Measurements from ENCODE around the gene CDCA4.

Gene CDCA4

DNA sequence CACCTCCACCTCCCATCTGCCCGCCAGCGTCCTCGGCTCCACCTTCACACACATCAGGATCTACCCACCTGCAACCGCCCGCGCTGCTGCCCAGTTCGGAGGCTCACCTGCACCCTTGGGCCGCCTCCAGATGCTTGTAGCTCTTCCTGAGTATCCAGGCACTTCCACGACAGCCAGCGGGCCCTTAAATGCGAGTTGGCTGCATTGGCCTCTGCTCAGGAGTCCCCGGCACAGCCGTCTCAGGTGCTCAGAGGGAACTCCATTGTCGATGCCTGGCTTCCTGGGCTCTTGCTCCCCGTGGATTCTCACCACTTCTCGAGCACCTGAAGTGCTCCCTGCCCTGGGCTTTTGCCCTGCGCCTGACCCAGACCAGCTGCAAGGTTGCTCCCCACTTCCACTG is 21.9 kb upstream of the CDCA4 start:
- TF ChIP-seq SIN3A (IDR thresholded peaks at IDR 0.05; ENCODE audit: borderline replicate concordance, insufficient read depth, low read length) (no peak), FOXP2 (optimal IDR thresholded peaks at IDR 0.05; ENCODE audit: borderline replicate concordance, extremely low read depth, extremely low read length, insufficient read depth) (no peak), TAF1 (IDR thresholded peaks at IDR 0.05; ENCODE audit: borderline replicate concordance, insufficient read depth, low read length) (no peak), POLR2AphosphoS5 (IDR thresholded peaks at IDR 0.05; ENCODE audit: low read depth, low read length) (no peak)
- TF ChIP-seq, protein P1, sequence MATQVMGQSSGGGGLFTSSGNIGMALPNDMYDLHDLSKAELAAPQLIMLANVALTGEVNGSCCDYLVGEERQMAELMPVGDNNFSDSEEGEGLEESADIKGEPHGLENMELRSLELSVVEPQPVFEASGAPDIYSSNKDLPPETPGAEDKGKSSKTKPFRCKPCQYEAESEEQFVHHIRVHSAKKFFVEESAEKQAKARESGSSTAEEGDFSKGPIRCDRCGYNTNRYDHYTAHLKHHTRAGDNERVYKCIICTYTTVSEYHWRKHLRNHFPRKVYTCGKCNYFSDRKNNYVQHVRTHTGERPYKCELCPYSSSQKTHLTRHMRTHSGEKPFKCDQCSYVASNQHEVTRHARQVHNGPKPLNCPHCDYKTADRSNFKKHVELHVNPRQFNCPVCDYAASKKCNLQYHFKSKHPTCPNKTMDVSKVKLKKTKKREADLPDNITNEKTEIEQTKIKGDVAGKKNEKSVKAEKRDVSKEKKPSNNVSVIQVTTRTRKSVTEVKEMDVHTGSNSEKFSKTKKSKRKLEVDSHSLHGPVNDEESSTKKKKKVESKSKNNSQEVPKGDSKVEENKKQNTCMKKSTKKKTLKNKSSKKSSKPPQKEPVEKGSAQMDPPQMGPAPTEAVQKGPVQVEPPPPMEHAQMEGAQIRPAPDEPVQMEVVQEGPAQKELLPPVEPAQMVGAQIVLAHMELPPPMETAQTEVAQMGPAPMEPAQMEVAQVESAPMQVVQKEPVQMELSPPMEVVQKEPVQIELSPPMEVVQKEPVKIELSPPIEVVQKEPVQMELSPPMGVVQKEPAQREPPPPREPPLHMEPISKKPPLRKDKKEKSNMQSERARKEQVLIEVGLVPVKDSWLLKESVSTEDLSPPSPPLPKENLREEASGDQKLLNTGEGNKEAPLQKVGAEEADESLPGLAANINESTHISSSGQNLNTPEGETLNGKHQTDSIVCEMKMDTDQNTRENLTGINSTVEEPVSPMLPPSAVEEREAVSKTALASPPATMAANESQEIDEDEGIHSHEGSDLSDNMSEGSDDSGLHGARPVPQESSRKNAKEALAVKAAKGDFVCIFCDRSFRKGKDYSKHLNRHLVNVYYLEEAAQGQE (IDR thresholded peaks at IDR 0.05; ENCODE audit: insufficient read depth in 1 of 2, low read depth in 2 of 2, low read length in 2 of 2), result no peak

DNA sequence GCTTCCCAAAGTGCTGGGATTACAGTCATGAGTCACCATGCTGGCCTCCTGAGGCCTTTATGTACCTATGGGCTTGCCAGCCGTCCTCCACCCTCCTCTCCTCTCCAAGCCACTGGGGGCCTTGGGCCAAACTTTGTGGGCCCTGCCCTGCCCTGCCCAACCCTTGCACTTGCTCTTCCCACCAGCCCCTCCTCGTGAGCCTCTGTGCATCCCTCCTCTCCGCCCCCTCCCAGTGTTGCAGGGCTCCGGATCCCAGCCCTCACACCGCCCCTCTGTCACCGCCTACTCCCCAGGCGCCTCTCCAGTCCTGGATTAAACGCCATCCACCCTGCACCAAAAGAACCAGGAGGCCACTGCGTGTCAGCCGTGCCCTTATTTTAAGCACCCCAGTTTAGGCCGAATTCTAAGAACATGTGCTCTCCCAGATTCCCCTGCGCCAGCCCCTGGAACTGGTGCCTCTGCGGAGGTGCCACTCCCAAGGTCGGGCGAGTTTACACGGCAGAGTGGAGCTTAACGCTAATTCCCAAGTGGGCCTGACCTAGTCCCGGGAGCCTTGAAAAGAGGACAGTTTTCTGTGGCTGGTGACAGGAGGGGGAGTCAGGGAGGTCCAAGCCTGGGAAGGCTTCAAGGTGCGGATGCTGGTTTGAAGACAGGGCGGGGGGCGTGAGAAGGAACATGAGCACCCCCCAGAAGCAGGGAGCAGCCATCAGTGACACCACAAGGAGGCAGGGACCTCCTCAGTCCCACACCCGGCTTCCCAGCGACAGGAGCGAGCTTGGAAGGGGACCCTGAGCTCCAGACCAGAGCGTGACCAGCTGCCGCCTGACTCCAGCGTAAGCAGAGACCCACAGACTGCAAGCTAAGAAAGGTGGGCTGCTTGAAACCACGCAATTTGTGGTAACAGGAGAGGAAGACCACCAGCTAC is 21.2 kb upstream of the CDCA4 start:
- TF ChIP-seq SIN3A (IDR thresholded peaks at IDR 0.05; ENCODE audit: borderline replicate concordance, insufficient read depth, low read length) (no peak), FOXP2 (optimal IDR thresholded peaks at IDR 0.05; ENCODE audit: borderline replicate concordance, extremely low read depth, extremely low read length, insufficient read depth) (no peak), POLR2AphosphoS5 (IDR thresholded peaks at IDR 0.05; ENCODE audit: low read depth, low read length) (no peak), TAF1 (IDR thresholded peaks at IDR 0.05; ENCODE audit: borderline replicate concordance, insufficient read depth, low read length) (no peak)
- TF ChIP-seq, protein P1 (IDR thresholded peaks at IDR 0.05; ENCODE audit: insufficient read depth in 1 of 2, low read depth in 2 of 2, low read length in 2 of 2), result no peak

DNA sequence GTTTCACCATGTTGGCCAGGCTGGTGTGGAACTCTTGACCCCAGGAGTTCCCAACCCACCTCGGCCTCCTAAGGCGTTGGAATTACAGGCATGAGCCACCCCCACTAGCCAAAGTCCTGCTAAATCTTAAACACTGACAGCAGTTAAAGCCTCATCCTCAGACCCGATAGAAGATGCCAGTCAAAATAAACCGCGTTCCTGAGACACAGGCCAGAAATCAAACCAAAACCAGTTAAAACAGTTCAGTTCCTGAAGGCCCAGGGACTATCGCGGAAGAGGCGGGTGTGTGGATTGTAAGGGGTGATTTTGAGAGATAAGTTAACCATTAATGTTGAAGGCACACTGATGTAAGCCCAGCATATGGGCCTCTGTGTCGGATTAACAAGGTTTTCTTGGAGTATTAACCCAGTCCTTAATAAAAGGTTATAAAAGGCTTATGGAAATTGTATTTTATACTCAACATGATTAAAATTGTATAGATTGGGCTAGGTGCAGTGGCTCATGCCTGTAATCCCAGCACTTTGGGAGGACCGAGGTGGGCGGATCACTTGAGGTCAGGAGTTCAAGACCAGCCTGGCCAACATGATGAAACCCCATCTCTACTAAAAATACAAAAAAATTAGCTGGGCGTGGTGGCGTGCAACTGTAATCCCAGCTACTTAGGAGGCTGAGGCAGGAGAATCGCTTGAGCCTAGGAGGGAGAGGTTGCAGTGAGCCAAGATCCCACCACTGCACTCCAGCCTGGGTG is 18.7 kb upstream of the CDCA4 start:
- no peak for TF ChIP-seq SIN3A (IDR thresholded peaks at IDR 0.05; ENCODE audit: borderline replicate concordance, insufficient read depth, low read length)
- no peak for TF ChIP-seq FOXP2 (optimal IDR thresholded peaks at IDR 0.05; ENCODE audit: borderline replicate concordance, extremely low read depth, extremely low read length, insufficient read depth)
- TF ChIP-seq POLR2AphosphoS5 (IDR thresholded peaks at IDR 0.05; ENCODE audit: low read depth, low read length), result no peak
- TF ChIP-seq, protein P1 (IDR thresholded peaks at IDR 0.05; ENCODE audit: insufficient read depth in 1 of 2, low read depth in 2 of 2, low read length in 2 of 2), result no peak
- no peak for TF ChIP-seq TAF1 (IDR thresholded peaks at IDR 0.05; ENCODE audit: borderline replicate concordance, insufficient read depth, low read length)

DNA sequence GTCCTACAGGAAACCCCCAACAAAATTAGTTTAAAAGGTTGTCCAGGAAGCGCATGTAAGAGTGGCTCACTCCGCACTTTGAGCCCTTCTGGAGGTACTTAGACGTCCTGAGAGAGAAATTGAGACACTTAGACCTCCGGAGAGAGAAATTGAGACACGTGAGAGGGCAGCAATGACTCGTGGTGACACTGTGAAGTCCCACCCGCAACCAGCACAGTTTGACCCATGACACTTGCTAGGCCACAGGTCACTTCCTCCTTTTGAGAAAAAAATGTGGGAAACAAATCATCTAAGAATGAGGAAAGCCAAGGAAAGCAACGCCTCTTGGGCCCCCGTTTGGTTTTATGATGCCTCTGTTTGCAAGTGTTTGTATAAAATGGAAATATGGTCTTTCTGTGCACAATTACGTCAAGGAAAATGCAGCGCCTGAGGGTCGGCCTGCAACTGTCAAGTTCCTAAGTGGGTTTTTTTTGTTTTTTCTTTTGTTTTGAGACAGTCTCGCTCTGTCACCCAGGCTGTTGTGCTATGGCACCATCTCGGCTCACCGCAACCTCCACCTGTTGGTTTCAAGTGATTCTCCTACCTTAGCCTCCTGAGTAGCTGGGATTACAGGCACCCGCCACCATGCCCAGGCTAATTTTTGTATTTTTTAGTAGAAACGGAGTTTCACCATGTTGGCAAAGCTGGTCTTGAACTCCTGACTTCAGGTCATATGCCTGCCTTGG is 13.6 kb upstream of the CDCA4 start:
- TF ChIP-seq, protein P1 (IDR thresholded peaks at IDR 0.05; ENCODE audit: insufficient read depth in 1 of 2, low read depth in 2 of 2, low read length in 2 of 2), result no peak
- TF ChIP-seq FOXP2 (optimal IDR thresholded peaks at IDR 0.05; ENCODE audit: borderline replicate concordance, extremely low read depth, extremely low read length, insufficient read depth) (no peak), POLR2AphosphoS5 (IDR thresholded peaks at IDR 0.05; ENCODE audit: low read depth, low read length) (no peak), SIN3A (IDR thresholded peaks at IDR 0.05; ENCODE audit: borderline replicate concordance, insufficient read depth, low read length) (no peak), TAF1 (IDR thresholded peaks at IDR 0.05; ENCODE audit: borderline replicate concordance, insufficient read depth, low read length) (no peak)
